Measurements from ENCODE around the gene DUSP23.

DNA sequence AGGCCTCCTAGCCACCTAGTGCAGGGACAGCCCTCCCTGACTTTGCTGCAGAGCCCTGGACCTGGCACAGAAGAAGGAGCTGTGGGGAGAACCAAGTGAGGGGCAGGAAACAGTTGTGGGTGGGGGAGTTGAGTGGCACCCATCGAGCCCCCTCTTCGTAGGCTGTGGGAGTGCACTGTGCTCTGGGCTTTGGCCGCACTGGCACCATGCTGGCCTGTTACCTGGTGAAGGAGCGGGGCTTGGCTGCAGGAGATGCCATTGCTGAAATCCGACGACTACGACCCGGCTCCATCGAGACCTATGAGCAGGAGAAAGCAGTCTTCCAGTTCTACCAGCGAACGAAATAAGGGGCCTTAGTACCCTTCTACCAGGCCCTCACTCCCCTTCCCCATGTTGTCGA is 1.2 kb downstream of the DUSP23 start:
- no peak for TF ChIP-seq POLR2AphosphoS5 (IDR thresholded peaks at IDR 0.05; ENCODE audit: borderline replicate concordance, low read depth, low read length)
- no peak for TF ChIP-seq FOXP2 (optimal IDR thresholded peaks at IDR 0.05; ENCODE audit: control extremely low read depth, extremely low read length, insufficient read depth)

Measured in SK-N-MC (cell line).